GM23248 (cell line): ENCODE measurements around the gene DFFB. TPM values are rescaled to one million over a fixed set of nuclear protein-coding genes. Genes with fewer than 3 reads are reported as not detected.

ENCODE experiments used
- DNase-seq: peaks from one replicate; pipeline ENCODE4 v3.0.0-alpha.2; 2015
- H2AFZ ChIP-seq: fragments of 200-600 bp; sonication (generic); 2 replicates; pipeline ENCODE4 v1.6.1; 2016; ENCODE audit warnings: antibody characterized with exemption
- H3F3A ChIP-seq: fragments of 200-600 bp; sonication (generic); 2 replicates; pipeline ENCODE4 v1.6.1; 2016; ENCODE audit warnings: mild to moderate bottlenecking, antibody characterized with exemption, mixed run types; ENCODE audit not compliant: insufficient read depth
- H3K27ac ChIP-seq: fragments of 200-600 bp; sonication (generic); 2 replicates; pipeline ENCODE4 v1.5.1; 2016; ENCODE audit warnings: mild to moderate bottlenecking
- H3K27me3 ChIP-seq: fragments of 200-600 bp; sonication (generic); replicated peaks from 2 replicates; pipeline ENCODE4 v1.6.1; 2016; ENCODE audit warnings: mild to moderate bottlenecking; ENCODE audit not compliant: insufficient read depth
- H3K36me3 ChIP-seq: fragments of 200-600 bp; sonication (generic); 2 replicates; pipeline ENCODE4 v1.6.1; 2016; ENCODE audit warnings: low read depth, mild to moderate bottlenecking
- H3K4me1 ChIP-seq: fragments of 200-600 bp; sonication (generic); 2 replicates; pipeline ENCODE4 v1.6.1; 2016; ENCODE audit warnings: mild to moderate bottlenecking; ENCODE audit not compliant: insufficient read depth
- H3K4me2 ChIP-seq: fragments of 200-600 bp; sonication (generic); one replicate; pipeline ENCODE4 v1.6.1; 2016; ENCODE audit warnings: mild to moderate bottlenecking; ENCODE audit not compliant: unreplicated experiment
- H3K4me3 ChIP-seq: fragments of 200-600 bp; sonication (generic); 2 replicates; pipeline ENCODE4 v1.5.1; 2016; ENCODE audit warnings: mild to moderate bottlenecking
- H3K79me2 ChIP-seq: fragments of 200-600 bp; sonication (generic); 2 replicates; pipeline ENCODE4 v1.6.1; 2016; ENCODE audit warnings: mild to moderate bottlenecking; ENCODE audit not compliant: insufficient read depth
- H3K9ac ChIP-seq: fragments of 200-600 bp; sonication (generic); 2 replicates; pipeline ENCODE4 v1.6.1; 2016; ENCODE audit warnings: mild to moderate bottlenecking
- H3K9me2 ChIP-seq: fragments of 200-600 bp; sonication (generic); 2 replicates; pipeline ENCODE4 v1.6.1; 2016; ENCODE audit warnings: mixed run types, mild to moderate bottlenecking, moderate library complexity; ENCODE audit not compliant: insufficient read depth
- H3K9me3 ChIP-seq: fragments of 200-600 bp; sonication (generic); one replicate; pipeline ENCODE4 v1.6.1; 2017; ENCODE audit warnings: low read depth
- H4K20me1 ChIP-seq: fragments of 200-600 bp; sonication (generic); 2 replicates; pipeline ENCODE4 v1.6.0; 2016; ENCODE audit not compliant: insufficient read depth
- EZH2 ChIP-seq: fragments of 200-600 bp; sonication (generic); IDR thresholded peaks from 2 replicates; pipeline ENCODE4 v1.6.1; 2018; ENCODE audit warnings: antibody characterized with exemption, mild to moderate bottlenecking; ENCODE audit not compliant: insufficient read depth, poor library complexity, severe bottlenecking
- EZH2phosphoT487 ChIP-seq: fragments of 200-600 bp; sonication (generic); IDR thresholded peaks from 2 replicates; pipeline ENCODE4 v1.6.1; 2018; ENCODE audit warnings: antibody characterized with exemption, moderate library complexity, mild to moderate bottlenecking, low read depth; ENCODE audit not compliant: insufficient read depth
- WGBS, 2 experiments: methylation state at CpG; one replicate each; pipeline ENCODE4 v1.1.6; 2015 to 2017; ENCODE audit warnings: low lambda C conversion rate in 2 of 2, low coverage in 1 of 2; ENCODE audit errors: missing lambda C conversion rate in 2 of 2; 5-methylcytosine and 5-hydroxymethylcytosine counted together
- in situ Hi-C: fragments of 300-500 bp; cut with MboI; formaldehyde crosslinking; loops from 2 replicates; pipeline ENCODE4 v1.15.0; 2020
- polyA plus RNA-seq: library from polyadenylated mRNA; unstranded; fragments of >200 nt; fragmentation: Nextera tagmentation; extraction: Ambion mirVana; gene quantifications from 2 replicates; pipeline ENCODE4 v1.2.1, GENCODE V29; 2016
- total RNA-seq: library from RNA; depleted of rRNA; stranded (reverse); fragments of >200 nt; shearing (Covaris generic); gene quantifications from 2 replicates; pipeline ENCODE4 v1.2.3, GENCODE V29; 2014

The DFFB gene
- total and polyA plus RNA-seq, 2 experiments from 2014 or later, result 3.2 to 18.3 TPM

DNA sequence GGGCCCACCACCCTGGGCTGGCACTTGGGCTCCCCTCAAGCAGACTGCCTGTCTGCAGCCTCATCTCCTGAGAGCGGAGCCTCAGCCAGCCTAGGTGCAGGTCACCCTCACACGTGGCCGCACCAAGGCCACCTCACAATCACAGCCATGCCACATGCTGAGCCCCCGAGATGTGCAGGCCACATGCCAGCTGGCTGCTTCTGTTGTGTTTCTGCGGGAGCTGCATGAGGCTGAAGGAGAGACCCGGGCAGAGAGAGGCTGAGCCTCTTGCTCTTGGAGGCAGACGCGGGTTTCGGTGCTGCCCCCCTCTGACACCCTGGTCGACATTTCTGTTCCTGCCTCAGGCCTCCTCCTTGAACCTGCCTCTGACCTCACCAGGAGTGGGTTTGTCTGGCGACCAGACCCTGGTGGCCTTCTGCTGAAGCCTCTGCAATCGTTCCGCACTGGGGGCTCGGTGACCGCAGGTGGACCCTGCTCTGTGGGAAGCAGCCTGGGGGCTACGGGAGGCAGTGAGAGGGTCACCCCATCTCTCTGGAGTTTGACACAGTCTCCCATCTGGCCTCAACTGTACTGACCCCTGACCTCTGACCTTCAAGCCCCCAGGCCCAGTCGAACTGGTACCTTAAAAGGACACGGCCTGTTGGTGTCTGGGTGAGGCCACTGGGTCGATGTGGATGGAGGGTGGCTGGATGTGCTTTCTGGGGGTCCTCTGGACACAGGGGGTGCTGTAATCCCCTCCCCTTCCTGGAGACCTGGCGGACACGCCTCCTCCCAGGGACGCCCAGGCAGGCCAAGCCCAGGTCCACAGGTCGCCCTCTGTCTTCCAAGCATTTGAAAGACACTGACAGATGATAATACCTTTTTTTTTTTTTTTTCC, 55.8 kb downstream of the DFFB start:
- no peaks in the 10 kb centered on the region for H3K9me3 ChIP-seq
- H2AFZ ChIP-seq, result no peak overlapping the region
- H3K4me2 ChIP-seq, result no peak overlapping the region
- WGBS, 2 experiments, result 78 to 88% methylated on average over 21 to 22 of the region's 23 CpGs
- TF ChIP-seq EZH2phosphoT487, result no peak
- TF ChIP-seq EZH2, result no peak
- in situ Hi-C loops, result loop anchor here (25.0 kb wide), 1 partner anchor 1999 kb away; no protein-coding TSS in a partner anchor
- H3K27me3 ChIP-seq, result no peaks in the 10 kb centered on the region
- H3K4me3 ChIP-seq, result no peak overlapping the region
- H4K20me1 ChIP-seq, result no peaks in the 10 kb centered on the region
- H3K4me1 ChIP-seq, result no peaks in the 10 kb centered on the region
- H3F3A ChIP-seq, result no peaks in the 10 kb centered on the region
- no peaks in the 10 kb centered on the region for H3K79me2 ChIP-seq
- H3K36me3 ChIP-seq, result no peaks in the 10 kb centered on the region
- H3K27ac ChIP-seq, result no peak overlapping the region
- DNase-seq, result no peak
- H3K9ac ChIP-seq, result no peak overlapping the region
- H3K9me2 ChIP-seq, result no peaks in the 10 kb centered on the region

DNA sequence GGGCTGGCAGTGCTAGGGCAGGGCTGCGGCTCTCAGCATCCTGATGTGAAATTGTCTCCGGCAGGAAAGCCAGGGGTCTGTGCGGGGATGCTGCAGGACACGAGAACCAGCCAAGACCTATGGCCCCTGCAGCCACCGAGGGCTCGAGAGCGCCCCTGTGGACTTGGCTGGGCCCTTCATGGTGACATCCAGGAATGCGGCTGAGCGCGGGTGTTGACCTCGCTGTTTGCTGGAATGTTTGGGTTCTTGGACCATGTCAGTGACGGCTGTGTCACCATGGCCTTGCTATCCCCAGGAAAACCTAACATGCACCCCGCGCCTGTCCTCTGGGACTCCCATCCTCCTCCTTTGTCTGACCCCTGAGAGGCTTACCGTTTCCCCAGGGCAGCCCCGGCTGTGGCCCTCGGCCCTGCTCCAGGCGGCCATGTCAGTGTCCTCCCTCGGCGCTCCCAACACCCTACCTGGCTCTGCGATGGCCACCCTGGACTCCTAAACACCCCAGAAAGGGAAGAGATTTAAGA, 57.1 kb downstream of the DFFB start:
- H3K9me2 ChIP-seq, result no peaks in the 10 kb centered on the region
- no peaks in the 10 kb centered on the region for H3K36me3 ChIP-seq
- H3K79me2 ChIP-seq, result no peaks in the 10 kb centered on the region
- TF ChIP-seq EZH2phosphoT487 (no peak), EZH2 (no peak)
- H3K4me2 ChIP-seq, result no peak overlapping the region
- no peak for DNase-seq
- H3F3A ChIP-seq, result no peaks in the 10 kb centered on the region
- H3K27ac ChIP-seq, result no peak overlapping the region
- no peak overlapping the region for H3K4me3 ChIP-seq
- no peaks in the 10 kb centered on the region for H3K27me3 ChIP-seq
- H3K9ac ChIP-seq, result no peak overlapping the region
- H3K9me3 ChIP-seq, result no peaks in the 10 kb centered on the region
- H3K4me1 ChIP-seq, result no peaks in the 10 kb centered on the region
- WGBS, 2 experiments, result 86 to 92% methylated on average over 20 of the region's 21 CpGs
- in situ Hi-C loops, result loop anchor here (25.0 kb wide), 1 partner anchor 1998 kb away; no protein-coding TSS in a partner anchor
- no peak overlapping the region for H2AFZ ChIP-seq
- no peaks in the 10 kb centered on the region for H4K20me1 ChIP-seq

DNA sequence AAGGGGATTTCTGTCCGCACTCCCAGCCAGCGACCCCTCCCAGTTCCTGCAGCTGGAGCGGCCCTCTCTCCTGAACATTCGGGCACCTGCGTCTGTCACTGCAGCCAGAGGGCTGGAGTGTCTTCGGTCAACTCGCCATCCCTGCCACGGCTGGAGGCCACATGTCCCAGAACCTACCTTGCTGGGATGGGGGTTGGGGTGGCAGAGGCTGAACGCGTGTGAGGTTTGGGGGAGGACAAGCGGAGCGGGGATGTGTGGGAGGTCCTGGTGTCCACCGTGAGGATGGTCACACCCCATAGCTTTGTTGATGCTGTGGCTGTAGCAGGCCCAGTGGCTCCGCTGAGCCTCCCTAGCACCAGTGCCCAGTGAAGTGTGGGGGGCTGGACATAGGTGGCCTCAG, 57.6 kb downstream of the DFFB start:
- no peak overlapping the region for H2AFZ ChIP-seq
- no peaks in the 10 kb centered on the region for H3F3A ChIP-seq
- no peak for DNase-seq
- H3K79me2 ChIP-seq, result no peaks in the 10 kb centered on the region
- in situ Hi-C loops, result loop anchor here (25.0 kb wide), 1 partner anchor 1997 kb away; no protein-coding TSS in a partner anchor
- 82 to 83% methylated on average over 14 of the region's 14 CpGs for WGBS, 2 experiments
- no peaks in the 10 kb centered on the region for H3K9me3 ChIP-seq
- H3K9ac ChIP-seq, result no peak overlapping the region
- no peaks in the 10 kb centered on the region for H3K36me3 ChIP-seq
- H3K27ac ChIP-seq, result no peak overlapping the region
- H4K20me1 ChIP-seq, result no peaks in the 10 kb centered on the region
- no peaks in the 10 kb centered on the region for H3K4me1 ChIP-seq
- no peaks in the 10 kb centered on the region for H3K9me2 ChIP-seq
- no peak overlapping the region for H3K4me2 ChIP-seq
- no peaks in the 10 kb centered on the region for H3K27me3 ChIP-seq
- H3K4me3 ChIP-seq, result no peak overlapping the region
- TF ChIP-seq EZH2phosphoT487 (no peak), EZH2 (no peak)

DNA sequence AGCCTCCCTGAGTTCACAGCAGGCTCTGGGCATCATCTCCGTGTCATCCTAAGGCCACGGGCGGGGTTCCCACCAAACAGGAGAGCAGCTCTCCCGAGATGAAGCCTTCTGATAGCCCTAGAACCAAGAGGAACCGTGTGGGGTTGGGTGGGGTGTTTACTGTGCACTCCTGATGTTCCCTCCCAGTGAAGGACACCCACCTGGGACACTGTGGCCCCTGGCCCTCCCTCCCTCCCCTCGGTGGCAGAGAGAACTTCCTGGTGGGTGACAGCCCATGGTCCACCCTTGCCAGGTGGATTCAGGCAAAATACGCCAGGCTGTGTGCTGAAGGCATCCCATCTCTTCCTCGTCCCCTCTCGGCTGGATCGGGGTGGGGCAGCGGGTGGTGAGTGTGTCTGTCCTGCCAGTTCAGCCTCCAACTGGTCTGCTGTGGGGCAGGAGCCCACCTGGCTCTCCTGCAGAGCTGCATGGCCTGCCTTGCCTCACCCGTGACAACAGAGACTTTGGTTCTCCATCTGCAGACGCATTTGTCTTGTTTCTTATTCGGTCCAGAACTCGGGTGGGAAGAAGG, 58.4 kb downstream of the DFFB start:
- TF ChIP-seq EZH2 (no peak), EZH2phosphoT487 (no peak)
- no peaks in the 10 kb centered on the region for H3K36me3 ChIP-seq
- no peaks in the 10 kb centered on the region for H3K79me2 ChIP-seq
- no peaks in the 10 kb centered on the region for H3K4me1 ChIP-seq
- in situ Hi-C loops, result loop anchor here (25.0 kb wide), 1 partner anchor 1997 kb away; no protein-coding TSS in a partner anchor
- no peaks in the 10 kb centered on the region for H3K9me3 ChIP-seq
- H3K9ac ChIP-seq, result no peak overlapping the region
- no peaks in the 10 kb centered on the region for H3K27me3 ChIP-seq
- H4K20me1 ChIP-seq, result no peaks in the 10 kb centered on the region
- H3K27ac ChIP-seq, result no peak overlapping the region
- H3K4me3 ChIP-seq, result no peak overlapping the region
- WGBS, 2 experiments, result 68 to 71% methylated on average over 15 of the region's 15 CpGs
- H3K4me2 ChIP-seq, result no peak overlapping the region
- DNase-seq, result no peak
- H2AFZ ChIP-seq, result no peak overlapping the region
- H3F3A ChIP-seq, result no peaks in the 10 kb centered on the region
- no peaks in the 10 kb centered on the region for H3K9me2 ChIP-seq
